SK-N-MC (cell line): Measurements from ENCODE around the gene C1orf174.

ENCODE experiments used
- EZH2 ChIP-seq: fragments of 200-600 bp; sonication (generic); IDR thresholded peaks from one replicate; pipeline ENCODE4 v1.6.1; 2017; ENCODE audit warnings: antibody characterized with exemption
- POLR2AphosphoS5 ChIP-seq: IDR thresholded peaks from 2 replicates; pipeline ENCODE4 v1.6.1; 2012; ENCODE audit warnings: mild to moderate bottlenecking, low read depth, low read length, borderline replicate concordance

GRCh38 chr1:3898475-3898735 lies 1.7 kb downstream of the C1orf174 start:
- no peak for TF ChIP-seq POLR2AphosphoS5
- no peak for TF ChIP-seq EZH2
